ENCODE data around the gene MTG1.

- no peak for TF ChIP-seq MYC (IDR thresholded peaks at IDR 0.05; ENCODE audit: insufficient read depth, insufficient read length, insufficient replicate concordance, low read length, severe bottlenecking)
- TF ChIP-seq TCF12 (IDR thresholded peaks at IDR 0.05; ENCODE audit: low read depth, low read length), result no peak
- no peak for TF ChIP-seq NFYB (IDR thresholded peaks at IDR 0.05; ENCODE audit: insufficient read depth, low read depth, low read length)
- no peak for TF ChIP-seq NKRF (conservative IDR thresholded peaks at IDR 0.05)
- TF ChIP-seq, protein P1, sequence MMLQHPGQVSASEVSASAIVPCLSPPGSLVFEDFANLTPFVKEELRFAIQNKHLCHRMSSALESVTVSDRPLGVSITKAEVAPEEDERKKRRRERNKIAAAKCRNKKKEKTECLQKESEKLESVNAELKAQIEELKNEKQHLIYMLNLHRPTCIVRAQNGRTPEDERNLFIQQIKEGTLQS (IDR thresholded peaks at IDR 0.05; ENCODE audit: borderline replicate concordance, extremely low read depth, low read depth, low read length), result no peak
- no peak for TF ChIP-seq POLR2AphosphoS2 (IDR thresholded peaks at IDR 0.05; ENCODE audit: low read depth, low read length)
Measured at GRCh38 chr10:133412381-133412711, 18.4 kb downstream of the MTG1 start.
